Activated CD8-positive, alpha-beta memory T cell treated with anti-CD3 and anti-CD28 coated beads for 36 hours (primary cell): ENCODE measurements around the gene SFTPB. TPM values are rescaled to one million over a fixed set of nuclear protein-coding genes. Genes with fewer than 3 reads are reported as not detected.
"Not testable (repeated sequence)": the region's sequence is repeated elsewhere in the genome, so short reads cannot be mapped to it uniquely, and the experiment has no call there.

Source experiments
- CTCF ChIA-PET: fragments of 350-600 bp; sonication (Branson Sonifier 250); formaldehyde crosslinking; loops from one replicate; lab custom pipeline; 2021; ENCODE audit warnings: antibody characterized with exemption; lab: Charles Lee
- POLR2A ChIA-PET: fragments of 350-600 bp; sonication (Branson Sonifier 250); formaldehyde crosslinking; loops from one replicate; lab custom pipeline; 2021; ENCODE audit warnings: antibody characterized with exemption; lab: Charles Lee
- total RNA-seq, 2 experiments: library from RNA; stranded (reverse); gene quantifications; one replicate each; pipeline ENCODE4 v1.2.3, GENCODE V29; 2021

SFTPB gene
- total RNA-seq, 2 experiments from 2014 or later, result not detected

GRCh38 chr2:85665264-85665937 is 2.6 kb downstream of the SFTPB start:
- POLR2A ChIA-PET, result no interaction called here
- CTCF ChIA-PET, result interaction anchor here (0.5 to 1.3 kb wide), 3 partner anchors 21 to 50 kb away, joined by 3 to 4 read pairs (median 3); no protein-coding TSS in a partner anchor

GRCh38 chr2:85663594-85664565 is 4.1 kb downstream of the SFTPB start:
- CTCF ChIA-PET, result no interaction called here
- POLR2A ChIA-PET, result no interaction called here

- ChIA-PET POLR2A (no interaction called here), CTCF (no interaction called here)
These were observed 5.0 kb downstream of the SFTPB start for GRCh38 chr2:85662899-85663593.

GRCh38 chr2:85661139-85661858 is 6.7 kb downstream of the SFTPB start:
- ChIA-PET CTCF (no interaction called here), POLR2A (no interaction called here)

GRCh38 chr2:85660725-85661124 is 7.3 kb downstream of the SFTPB start:
- POLR2A ChIA-PET, result no interaction called here
- CTCF ChIA-PET, result interaction anchor here (0.7 kb wide), 2 partner anchors 39 to 206 kb away, joined by 4 read pairs; no protein-coding TSS in a partner anchor

- POLR2A ChIA-PET, result not testable (repeated sequence)
- CTCF ChIA-PET, result interaction anchor here (0.6 to 2.8 kb wide), 7 partner anchors 14 to 206 kb away, joined by 3 to 9 read pairs (median 4); no protein-coding TSS in a partner anchor
These were observed 7.7 kb downstream of the SFTPB start for GRCh38 chr2:85660301-85660700.

GRCh38 chr2:85659324-85659981 is 8.5 kb downstream of the SFTPB start:
- ChIA-PET POLR2A (no interaction called here), CTCF (interaction anchor here (0.7 to 2.8 kb wide), 4 partner anchors 13 to 85 kb away, joined by 4 to 9 read pairs (median 4); no protein-coding TSS in a partner anchor)

- CTCF ChIA-PET, result interaction anchor here (0.6 to 2.8 kb wide), 2 partner anchors 20 to 442 kb away, joined by 3 to 9 read pairs; no protein-coding TSS in a partner anchor
- POLR2A ChIA-PET, result interaction anchor here (0.7 kb wide), 1 partner anchor 22 kb away, joined by 4 read pairs; no protein-coding TSS in a partner anchor
These were observed 10.6 kb downstream of the SFTPB start for GRCh38 chr2:85657399-85657798.

- ChIA-PET CTCF (interaction anchor here (1.3 kb wide), 1 partner anchor 19 kb away, joined by 3 read pairs; no protein-coding TSS in a partner anchor), POLR2A (no interaction called here)
These were observed 11.5 kb downstream of the SFTPB start for GRCh38 chr2:85656468-85656867.

GRCh38 chr2:85655961-85656417 is 12.0 kb downstream of the SFTPB start:
- CTCF ChIA-PET, result interaction anchor here (1.3 kb wide), 1 partner anchor 18 kb away, joined by 3 read pairs; no protein-coding TSS in a partner anchor
- POLR2A ChIA-PET, result no interaction called here

GRCh38 chr2:85653996-85654395 is 14.0 kb downstream of the SFTPB start:
- POLR2A ChIA-PET, result interaction anchor here (0.6 kb wide), 2 partner anchors 62 to 93 kb away, joined by 4 to 5 read pairs; partner anchors contain the start of gene GGCX
- CTCF ChIA-PET, result no interaction called here

- POLR2A ChIA-PET, result interaction anchor here (0.7 to 1.2 kb wide), 2 partner anchors 113 to 222 kb away, joined by 3 to 6 read pairs; partner anchors contain the start of gene MAT2A
These were observed 15.9 kb downstream of the SFTPB start for GRCh38 chr2:85652056-85652455.

GRCh38 chr2:85651097-85651496 is 16.9 kb downstream of the SFTPB start:
- ChIA-PET POLR2A (no interaction called here), CTCF (no interaction called here)

More at GRCh38 chr2:85652056-85652455, 15.9 kb downstream of the SFTPB start:
- CTCF ChIA-PET, result interaction anchor here (0.8 to 1.7 kb wide), 2 partner anchors 15 to 55 kb away, joined by 4 read pairs; no protein-coding TSS in a partner anchor

GRCh38 chr2:85650456-85650855 is 17.5 kb downstream of the SFTPB start:
- ChIA-PET POLR2A (no interaction called here), CTCF (no interaction called here)

- ChIA-PET CTCF (interaction anchor here (0.6 to 1.7 kb wide), 4 partner anchors 10 to 38 kb away, joined by 3 to 4 read pairs (median 4); partner anchors contain the start of gene C2orf68), POLR2A (no interaction called here)
These were observed 18.5 kb downstream of the SFTPB start for GRCh38 chr2:85649201-85650190.

- ChIA-PET CTCF (interaction anchor here (0.6 to 1.7 kb wide), 4 partner anchors 9 to 96 kb away, joined by 3 to 4 read pairs (median 4); partner anchors contain the start of gene C2orf68), POLR2A (no interaction called here)
These were observed 19.4 kb downstream of the SFTPB start for GRCh38 chr2:85648619-85649018.
